B cell (primary cell): Measurements from ENCODE around the gene ASPHD2. TPM values are rescaled to one million over a fixed set of nuclear protein-coding genes. Genes with fewer than 3 reads are reported as not detected.

Experiments used
- ATAC-seq: fragments of 200-7000 bp; cut with Tn5 transposase; one replicate; pipeline ENCODE4 v1.10.0; 2021; ENCODE audit warnings: low read depth, mild to moderate bottlenecking, moderate number of reproducible peaks, moderate library complexity
- CTCF ChIA-PET: fragments of 350-600 bp; sonication (Branson Sonifier 250); formaldehyde crosslinking; loops from one replicate; lab custom pipeline; 2021; ENCODE audit warnings: antibody characterized with exemption, inconsistent platforms; lab: Charles Lee
- POLR2A ChIA-PET: fragments of 350-600 bp; sonication (Branson Sonifier 250); formaldehyde crosslinking; loops from one replicate; lab custom pipeline; 2021; ENCODE audit warnings: antibody characterized with exemption; lab: Charles Lee
- DNase-seq: peaks from one replicate; pipeline ENCODE4 v3.0.0; 2013
- H2AFZ ChIP-seq: 2 replicates; pipeline ENCODE4 v1.6.1; 2012; ENCODE audit warnings: mild to moderate bottlenecking, low read depth, low read length; ENCODE audit not compliant: insufficient read depth, poor library complexity, severe bottlenecking
- H3K27ac ChIP-seq, 2 donors: 1 replicate in 1 of 2; 2 replicates in 1 of 2; pipeline ENCODE4 v1.5.1; 2012 to 2013; ENCODE audit warnings: low read length in 2 of 2, mild to moderate bottlenecking in 2 of 2, moderate library complexity in 1 of 2
- H3K27me3 ChIP-seq, 4 experiments: fragments of 200-600 bp in 1 of 4; sonication (generic) in 1 of 4; replicated peaks in 1 of 4; 1 replicate in 2 of 4; 2 replicates in 2 of 4; pipeline versions ENCODE4 v1.6.1 to v1.7.0; 2013 to 2016; ENCODE audit warnings: low read length in 3 of 4, mild to moderate bottlenecking in 2 of 4, mixed read lengths in 1 of 4, moderate library complexity in 1 of 4; ENCODE audit not compliant: insufficient read depth in 4 of 4, control insufficient read depth in 3 of 4; ENCODE audit errors: control extremely low read depth in 1 of 4
- H3K36me3 ChIP-seq, 2 experiments: replicated peaks in 1 of 2; 1 replicate in 1 of 2; 2 replicates in 1 of 2; pipeline versions ENCODE4 v1.6.1 to v1.7.1; 2013; ENCODE audit warnings: low read length in 1 of 2; ENCODE audit not compliant: insufficient read depth in 2 of 2, control insufficient read depth in 1 of 2; ENCODE audit errors: control extremely low read depth in 1 of 2, extremely low read depth in 1 of 2
- H3K4me1 ChIP-seq, 2 donors: fragments of 200-600 bp in 1 of 2; sonication (generic) in 1 of 2; 1 replicate in 1 of 2; 2 replicates in 1 of 2; pipeline versions ENCODE4 v1.5.1 to v1.6.1; 2013 to 2017; ENCODE audit warnings: low read length in 2 of 2; ENCODE audit not compliant: control insufficient read depth in 2 of 2, insufficient read depth in 2 of 2
- H3K4me2 ChIP-seq: replicated peaks from 2 replicates; pipeline ENCODE3; 2012; ENCODE audit warnings: mild to moderate bottlenecking, low read depth, low read length; ENCODE audit not compliant: poor library complexity, severe bottlenecking
- H3K4me3 ChIP-seq, 5 experiments: fragments of 200-600 bp in 1 of 5; sonication (generic) in 1 of 5; 1 replicate in 3 of 5; 2 replicates in 2 of 5; pipeline versions ENCODE4 v1.5.1 to v1.7.0; 2011 to 2016; ENCODE audit warnings: low read length in 4 of 5, mild to moderate bottlenecking in 4 of 5, low read depth in 2 of 5, control low read depth in 1 of 5, moderate library complexity in 1 of 5; ENCODE audit not compliant: insufficient read depth in 1 of 5; ENCODE audit errors: control extremely low read depth in 1 of 5, extremely low read depth in 1 of 5
- H3K79me2 ChIP-seq: fragments of 200-600 bp; sonication (generic); one replicate; pipeline ENCODE4 v1.6.0; 2016; ENCODE audit warnings: low read length; ENCODE audit not compliant: control insufficient read depth, insufficient read depth
- H3K9ac ChIP-seq: fragments of 200-600 bp; sonication (generic); 2 replicates; pipeline ENCODE4 v1.6.1; 2017; ENCODE audit warnings: mild to moderate bottlenecking, low read length, moderate library complexity
- H3K9me3 ChIP-seq, 3 donors: one replicate each; pipeline versions ENCODE4 v1.6.1 to v1.7.1; 2013; ENCODE audit warnings: low read length in 2 of 3; ENCODE audit not compliant: control insufficient read depth in 2 of 3, insufficient read depth in 1 of 3; ENCODE audit errors: control extremely low read depth in 1 of 3
- H4K20me1 ChIP-seq: 2 replicates; pipeline ENCODE4 v1.6.0; 2012; ENCODE audit warnings: mild to moderate bottlenecking, low read length; ENCODE audit not compliant: insufficient read depth, control insufficient read depth, poor library complexity, severe bottlenecking
- H3K27ac Mint-ChIP-seq: one replicate; pipeline ENCODE4 v1.8.0; 2021; ENCODE audit warnings: mixed read lengths
- H3K27me3 Mint-ChIP-seq: one replicate; pipeline ENCODE4 v1.8.0; 2021; ENCODE audit warnings: mixed read lengths
- H3K4me1 Mint-ChIP-seq: one replicate; pipeline ENCODE4 v1.8.0; 2021; ENCODE audit warnings: mixed read lengths
- H3K4me3 Mint-ChIP-seq: one replicate; pipeline ENCODE4 v1.8.0; 2021; ENCODE audit warnings: mixed read lengths
- H3K9me3 Mint-ChIP-seq: one replicate; pipeline ENCODE4 v1.8.0; 2022; ENCODE audit warnings: mixed read lengths; ENCODE audit not compliant: insufficient read depth
- EZH2 ChIP-seq: IDR thresholded peaks from 2 replicates; pipeline ENCODE4 v1.6.1; 2012; ENCODE audit warnings: borderline replicate concordance, low read depth, mild to moderate bottlenecking, moderate library complexity, low read length; ENCODE audit not compliant: insufficient read depth, poor library complexity, severe bottlenecking
- WGBS: methylation state at CpG from one replicate; pipeline ENCODE4 v1.1.5; 2013; ENCODE audit warnings: missing lambda C conversion rate; ENCODE audit not compliant: insufficient coverage; 5-methylcytosine and 5-hydroxymethylcytosine counted together
- intact Hi-C: fragments of 100-400 bp; cut with micrococcal nuclease; formaldehyde crosslinking; loops from one replicate; pipeline ENCODE4 v1.10.0; 2022
- polyA plus RNA-seq: library from polyadenylated mRNA; depleted of rRNA; stranded (reverse); fragments of >200 nt; gene quantifications from 2 replicates; pipeline ENCODE4 v1.2.3, GENCODE V29; 2012
- total RNA-seq, 2 donors: library from RNA; stranded (reverse); fragments of 120-200 nt in 1 of 2; gene quantifications; 1 replicate in 1 of 2; 2 replicates in 1 of 2; pipeline versions ENCODE4 v1.2.3 to v1.2.4, GENCODE V29; 2013 to 2022
- TF ChIP-seq, protein P1 (sequence below): fragments of 200-600 bp; IDR thresholded peaks from one replicate; pipeline ENCODE4 v1.8.0; 2022; ENCODE audit warnings: antibody characterized with exemption, mild to moderate bottlenecking

Gene ASPHD2
- total and polyA plus RNA-seq, 2 donors (not counting 1 experiment from before 2014, with no cell fraction given): 5.7 to 7.3 TPM

DNA sequence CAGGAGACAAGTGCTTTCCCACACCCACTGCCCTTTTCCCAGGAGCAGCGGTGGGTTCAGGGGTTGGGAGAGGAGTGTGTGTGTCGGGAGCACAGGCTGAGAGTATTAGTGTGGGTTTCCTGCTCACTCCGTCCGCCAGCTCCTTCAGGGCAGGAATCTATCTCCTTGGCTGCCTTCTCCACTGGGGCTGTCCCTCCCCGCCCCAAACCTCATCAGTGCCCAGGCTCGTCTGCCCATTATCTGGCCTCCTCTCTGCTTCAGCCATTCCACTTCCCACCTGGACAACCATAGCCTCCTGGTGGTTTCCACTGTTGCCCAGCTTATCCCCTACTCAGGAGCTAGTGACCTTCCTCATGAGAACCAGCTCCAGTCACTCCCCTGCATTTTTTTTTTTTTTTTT lies 19.9 kb downstream of the ASPHD2 start:
- DNase-seq (no peak), ATAC-seq (no peak)
- no peak overlapping the region for H3K27ac Mint-ChIP-seq
- H3K4me1 Mint-ChIP-seq: no peaks in the 10 kb centered on the region
- intact Hi-C loops: no loop called here
- Histone ChIP-seq H3K36me3 (peaks cover 4 to 37% of the 10 kb centered on the region in 2 experiments), H3K4me2 (no peak overlapping the region), H3K79me2 (no peaks in the 10 kb centered on the region), H2AFZ (no peak overlapping the region), H3K27me3 (no peaks in the 10 kb centered on the region), H3K9ac (no peak overlapping the region), H3K4me3 (no peak overlapping the region), H3K27ac (no peak overlapping the region), H3K9me3 (no peaks in the 10 kb centered on the region), H3K4me1 (no peaks in the 10 kb centered on the region), H4K20me1 (no peaks in the 10 kb centered on the region)
- ChIA-PET POLR2A (interaction anchor here (1.0 kb wide), 2 partner anchors 12 to 21 kb away, joined by 3 to 5 read pairs; no protein-coding TSS in a partner anchor), CTCF (interaction anchor here (0.6 to 1.0 kb wide), 3 partner anchors 12 to 883 kb away, joined by 3 to 4 read pairs (median 3); no protein-coding TSS in a partner anchor)
- no peaks in the 10 kb centered on the region for H3K9me3 Mint-ChIP-seq
- H3K27me3 Mint-ChIP-seq: no peaks in the 10 kb centered on the region
- TF ChIP-seq, protein P1, sequence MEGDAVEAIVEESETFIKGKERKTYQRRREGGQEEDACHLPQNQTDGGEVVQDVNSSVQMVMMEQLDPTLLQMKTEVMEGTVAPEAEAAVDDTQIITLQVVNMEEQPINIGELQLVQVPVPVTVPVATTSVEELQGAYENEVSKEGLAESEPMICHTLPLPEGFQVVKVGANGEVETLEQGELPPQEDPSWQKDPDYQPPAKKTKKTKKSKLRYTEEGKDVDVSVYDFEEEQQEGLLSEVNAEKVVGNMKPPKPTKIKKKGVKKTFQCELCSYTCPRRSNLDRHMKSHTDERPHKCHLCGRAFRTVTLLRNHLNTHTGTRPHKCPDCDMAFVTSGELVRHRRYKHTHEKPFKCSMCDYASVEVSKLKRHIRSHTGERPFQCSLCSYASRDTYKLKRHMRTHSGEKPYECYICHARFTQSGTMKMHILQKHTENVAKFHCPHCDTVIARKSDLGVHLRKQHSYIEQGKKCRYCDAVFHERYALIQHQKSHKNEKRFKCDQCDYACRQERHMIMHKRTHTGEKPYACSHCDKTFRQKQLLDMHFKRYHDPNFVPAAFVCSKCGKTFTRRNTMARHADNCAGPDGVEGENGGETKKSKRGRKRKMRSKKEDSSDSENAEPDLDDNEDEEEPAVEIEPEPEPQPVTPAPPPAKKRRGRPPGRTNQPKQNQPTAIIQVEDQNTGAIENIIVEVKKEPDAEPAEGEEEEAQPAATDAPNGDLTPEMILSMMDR: no peak
- TF ChIP-seq EZH2: no peak
- no peak overlapping the region for H3K4me3 Mint-ChIP-seq
- WGBS: 90% methylated on average over 2 of the region's 6 CpGs

DNA sequence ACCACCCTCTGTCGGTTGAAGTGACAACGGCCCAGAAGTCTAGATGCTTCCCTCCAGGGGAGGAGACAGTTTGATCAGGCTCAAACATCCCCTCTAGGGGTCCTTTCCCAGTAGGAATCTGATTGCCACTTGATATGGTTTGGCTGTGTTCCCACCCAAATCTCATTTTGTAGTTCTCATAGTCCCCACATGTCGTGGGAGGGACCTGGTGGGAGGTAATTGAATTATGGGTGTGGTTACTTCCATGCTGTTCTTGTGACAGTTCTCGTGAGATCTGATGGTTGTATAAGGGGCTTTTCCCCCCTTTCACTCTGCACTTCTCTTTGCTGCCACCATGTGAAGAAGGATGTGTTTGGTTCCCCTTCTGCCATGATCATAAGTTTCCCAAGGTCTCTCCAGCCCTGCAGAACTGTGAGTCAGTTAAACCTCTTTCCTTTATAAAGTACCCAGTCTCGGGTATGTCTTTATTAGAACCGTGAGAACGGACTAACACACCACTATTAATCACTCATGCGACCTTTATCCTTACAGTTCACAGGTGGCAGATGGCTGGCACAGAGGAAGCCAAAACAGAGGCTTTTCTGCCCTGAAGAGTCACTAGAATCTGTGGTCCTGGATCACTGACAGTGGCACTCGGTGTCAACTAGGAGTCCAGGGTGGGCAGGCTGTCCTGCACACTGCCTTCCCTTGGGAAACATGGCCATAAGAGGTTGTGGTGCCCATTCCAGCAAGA lies 21.6 kb downstream of the ASPHD2 start:
- ATAC-seq: no peak
- Histone ChIP-seq H3K9me3 (no peaks in the 10 kb centered on the region), H4K20me1 (no peaks in the 10 kb centered on the region), H3K36me3 (peaks cover 4 to 38% of the 10 kb centered on the region in 2 experiments), H3K4me3 (no peak overlapping the region), H3K27me3 (no peaks in the 10 kb centered on the region), H3K4me1 (no peaks in the 10 kb centered on the region), H3K9ac (no peak overlapping the region), H2AFZ (no peak overlapping the region), H3K79me2 (no peaks in the 10 kb centered on the region), H3K4me2 (no peak overlapping the region), H3K27ac (no peak overlapping the region)
- intact Hi-C loops: no loop called here
- POLR2A ChIA-PET: no interaction called here
- TF ChIP-seq, protein P1: no peak
- no peak for TF ChIP-seq EZH2
- CTCF ChIA-PET: no interaction called here
- 91% methylated on average over 5 of the region's 9 CpGs for WGBS
- no peaks in the 10 kb centered on the region for H3K9me3 Mint-ChIP-seq
- no peaks in the 10 kb centered on the region for H3K27me3 Mint-ChIP-seq
- no peak overlapping the region for H3K27ac Mint-ChIP-seq
- no peaks in the 10 kb centered on the region for H3K4me1 Mint-ChIP-seq
- no peak for DNase-seq
- H3K4me3 Mint-ChIP-seq: no peak overlapping the region
